ENCODE measurements around the gene DCC. TPM values are rescaled to one million over a fixed set of nuclear protein-coding genes. Genes with fewer than 3 reads are reported as not detected.

DCC gene
- total RNA-seq, 2 experiments from 2014 or later = not detected

GRCh38 chr18:52750995-52751394 lies 411.0 kb downstream of the DCC start:
- Mint-ChIP-seq H3K4me1 (no peaks in the 10 kb centered on the region), H3K27ac (no peak overlapping the region), H3K36me3 (no peaks in the 10 kb centered on the region), H3K4me3 (no peak overlapping the region), H3K9me3 (ENCODE audit: low read depth) (peaks cover 4% of the 10 kb centered on the region), H3K27me3 (no peaks in the 10 kb centered on the region)
- CTCF ChIA-PET = no interaction called here
- DNase-seq = no peak
- no peak for ATAC-seq

- no peak for ATAC-seq
- Mint-ChIP-seq H3K27ac (no peak overlapping the region), H3K27me3 (no peaks in the 10 kb centered on the region), H3K36me3 (no peaks in the 10 kb centered on the region), H3K9me3 (ENCODE audit: low read depth) (peaks cover 10% of the 10 kb centered on the region), H3K4me1 (no peaks in the 10 kb centered on the region), H3K4me3 (no peak overlapping the region)
- DNase-seq = no peak
- CTCF ChIA-PET = no interaction called here
Measured at GRCh38 chr18:52764316-52764715, 424.3 kb downstream of the DCC start.

GRCh38 chr18:52766002-52766545 lies 426.1 kb downstream of the DCC start:
- peaks cover 16% of the 10 kb centered on the region for H3K9me3 Mint-ChIP-seq (ENCODE audit: low read depth)
- H3K36me3 Mint-ChIP-seq = no peaks in the 10 kb centered on the region
- CTCF ChIA-PET = no interaction called here
- H3K4me3 Mint-ChIP-seq = no peak overlapping the region
- no peak overlapping the region for H3K27ac Mint-ChIP-seq
- H3K4me1 Mint-ChIP-seq = no peaks in the 10 kb centered on the region
- DNase-seq (no peak), ATAC-seq (no peak)
- H3K27me3 Mint-ChIP-seq = no peaks in the 10 kb centered on the region

GRCh38 chr18:52781113-52781512 lies 441.1 kb downstream of the DCC start:
- Mint-ChIP-seq H3K9me3 (ENCODE audit: low read depth) (peaks cover 9% of the 10 kb centered on the region), H3K27me3 (no peaks in the 10 kb centered on the region), H3K27ac (no peak overlapping the region), H3K4me3 (no peak overlapping the region), H3K36me3 (no peaks in the 10 kb centered on the region), H3K4me1 (no peaks in the 10 kb centered on the region)
- no peak for DNase-seq
- no peak for ATAC-seq
- CTCF ChIA-PET = no interaction called here

GRCh38 chr18:52791321-52791720 lies 451.3 kb downstream of the DCC start:
- CTCF ChIA-PET = no interaction called here
- no peak overlapping the region for H3K4me3 Mint-ChIP-seq
- H3K9me3 Mint-ChIP-seq (ENCODE audit: low read depth) = peaks cover 18% of the 10 kb centered on the region
- no peak for ATAC-seq
- no peak overlapping the region for H3K27ac Mint-ChIP-seq
- no peaks in the 10 kb centered on the region for H3K4me1 Mint-ChIP-seq
- no peak for DNase-seq
- H3K27me3 Mint-ChIP-seq = no peaks in the 10 kb centered on the region
- peaks cover 1% of the 10 kb centered on the region for H3K36me3 Mint-ChIP-seq

GRCh38 chr18:52812834-52813233 lies 472.8 kb downstream of the DCC start:
- no peak for ATAC-seq
- CTCF ChIA-PET = no interaction called here
- no peaks in the 10 kb centered on the region for H3K27me3 Mint-ChIP-seq
- no peaks in the 10 kb centered on the region for H3K4me1 Mint-ChIP-seq
- H3K9me3 Mint-ChIP-seq (ENCODE audit: low read depth) = peaks cover 7% of the 10 kb centered on the region
- no peak for DNase-seq
- H3K27ac Mint-ChIP-seq = no peak overlapping the region
- no peaks in the 10 kb centered on the region for H3K36me3 Mint-ChIP-seq
- H3K4me3 Mint-ChIP-seq = no peak overlapping the region

GRCh38 chr18:52813635-52814416 lies 473.8 kb downstream of the DCC start:
- H3K4me1 Mint-ChIP-seq = no peaks in the 10 kb centered on the region
- no peak for ATAC-seq
- CTCF ChIA-PET = no interaction called here
- H3K27me3 Mint-ChIP-seq = no peaks in the 10 kb centered on the region
- H3K4me3 Mint-ChIP-seq = no peak overlapping the region
- no peak overlapping the region for H3K27ac Mint-ChIP-seq
- no peaks in the 10 kb centered on the region for H3K36me3 Mint-ChIP-seq
- DNase-seq = no peak
- H3K9me3 Mint-ChIP-seq (ENCODE audit: low read depth) = peaks cover 7% of the 10 kb centered on the region

- H3K4me3 Mint-ChIP-seq = no peak overlapping the region
- H3K36me3 Mint-ChIP-seq = no peaks in the 10 kb centered on the region
- peaks cover 6% of the 10 kb centered on the region for H3K9me3 Mint-ChIP-seq (ENCODE audit: low read depth)
- H3K27me3 Mint-ChIP-seq = no peaks in the 10 kb centered on the region
- no peak for ATAC-seq
- CTCF ChIA-PET = no interaction called here
- H3K27ac Mint-ChIP-seq = no peak overlapping the region
- H3K4me1 Mint-ChIP-seq = no peaks in the 10 kb centered on the region
- DNase-seq = no peak
Measured at GRCh38 chr18:52815651-52816050, 475.7 kb downstream of the DCC start.

GRCh38 chr18:52816121-52816520 lies 476.1 kb downstream of the DCC start:
- Mint-ChIP-seq H3K4me1 (no peaks in the 10 kb centered on the region), H3K27ac (no peak overlapping the region), H3K27me3 (no peaks in the 10 kb centered on the region), H3K36me3 (no peaks in the 10 kb centered on the region), H3K9me3 (ENCODE audit: low read depth) (peaks cover 6% of the 10 kb centered on the region), H3K4me3 (no peak overlapping the region)
- CTCF ChIA-PET = no interaction called here
- no peak for DNase-seq
- ATAC-seq = no peak

GRCh38 chr18:52822160-52822559 lies 482.2 kb downstream of the DCC start:
- H3K27ac Mint-ChIP-seq = no peak overlapping the region
- H3K27me3 Mint-ChIP-seq = no peaks in the 10 kb centered on the region
- peaks cover 6% of the 10 kb centered on the region for H3K9me3 Mint-ChIP-seq (ENCODE audit: low read depth)
- H3K4me1 Mint-ChIP-seq = no peaks in the 10 kb centered on the region
- H3K4me3 Mint-ChIP-seq = no peak overlapping the region
- DNase-seq = no peak
- no peak for ATAC-seq
- CTCF ChIA-PET = no interaction called here
- no peaks in the 10 kb centered on the region for H3K36me3 Mint-ChIP-seq

- CTCF ChIA-PET = no interaction called here
- Mint-ChIP-seq H3K36me3 (no peaks in the 10 kb centered on the region), H3K4me3 (no peak overlapping the region), H3K27me3 (no peaks in the 10 kb centered on the region), H3K27ac (no peak overlapping the region), H3K4me1 (no peaks in the 10 kb centered on the region), H3K9me3 (ENCODE audit: low read depth) (peaks cover 4% of the 10 kb centered on the region)
- DNase-seq (no peak), ATAC-seq (no peak)
Measured at GRCh38 chr18:52824126-52824525, 484.1 kb downstream of the DCC start.

- ATAC-seq (no peak), DNase-seq (no peak)
- Mint-ChIP-seq H3K4me3 (no peak overlapping the region), H3K9me3 (ENCODE audit: low read depth) (peaks cover 11% of the 10 kb centered on the region), H3K27me3 (no peaks in the 10 kb centered on the region), H3K27ac (no peak overlapping the region), H3K4me1 (no peaks in the 10 kb centered on the region), H3K36me3 (no peaks in the 10 kb centered on the region)
- CTCF ChIA-PET = no interaction called here
Measured at GRCh38 chr18:52826994-52827393, 487.0 kb downstream of the DCC start.

- ATAC-seq (no peak), DNase-seq (no peak)
- peaks cover 6% of the 10 kb centered on the region for H3K9me3 Mint-ChIP-seq (ENCODE audit: low read depth)
- H3K27me3 Mint-ChIP-seq = no peaks in the 10 kb centered on the region
- CTCF ChIA-PET = no interaction called here
- no peaks in the 10 kb centered on the region for H3K36me3 Mint-ChIP-seq
- H3K27ac Mint-ChIP-seq = no peak overlapping the region
- no peaks in the 10 kb centered on the region for H3K4me1 Mint-ChIP-seq
- no peak overlapping the region for H3K4me3 Mint-ChIP-seq
Measured at GRCh38 chr18:52829320-52829719, 489.3 kb downstream of the DCC start.

- H3K36me3 Mint-ChIP-seq = no peaks in the 10 kb centered on the region
- no peak overlapping the region for H3K27ac Mint-ChIP-seq
- peaks cover 6% of the 10 kb centered on the region for H3K9me3 Mint-ChIP-seq (ENCODE audit: low read depth)
- no peak overlapping the region for H3K4me3 Mint-ChIP-seq
- no peaks in the 10 kb centered on the region for H3K27me3 Mint-ChIP-seq
- ATAC-seq (no peak), DNase-seq (no peak)
- CTCF ChIA-PET = no interaction called here
- no peaks in the 10 kb centered on the region for H3K4me1 Mint-ChIP-seq
Measured at GRCh38 chr18:52829876-52830405, 489.9 kb downstream of the DCC start.

All from activated CD8-positive, alpha-beta memory T cell treated with anti-CD3 and anti-CD28 coated beads, Interleukin-2, amount 10 ng/mL, durations not matched to agents 7 days and 5 days (primary cell).